ENCODE measurements around the gene UBC.

- TF ChIP-seq CSDC2 (CRISPR knock-in tag; IDR thresholded peaks at IDR 0.05) (no peak), ZFP30 (CRISPR knock-in tag; IDR thresholded peaks at IDR 0.05) (no peak), ZNF70 (CRISPR knock-in tag; IDR thresholded peaks at IDR 0.05) (no peak), TOX (CRISPR knock-in tag; IDR thresholded peaks at IDR 0.05; ENCODE audit: borderline replicate concordance) (no peak), ARNTL (CRISPR knock-in tag; IDR thresholded peaks at IDR 0.05; ENCODE audit: borderline replicate concordance, low read depth) (no peak), RARB (CRISPR knock-in tag; IDR thresholded peaks at IDR 0.05) (no peak)
- TF ChIP-seq, protein P1, sequence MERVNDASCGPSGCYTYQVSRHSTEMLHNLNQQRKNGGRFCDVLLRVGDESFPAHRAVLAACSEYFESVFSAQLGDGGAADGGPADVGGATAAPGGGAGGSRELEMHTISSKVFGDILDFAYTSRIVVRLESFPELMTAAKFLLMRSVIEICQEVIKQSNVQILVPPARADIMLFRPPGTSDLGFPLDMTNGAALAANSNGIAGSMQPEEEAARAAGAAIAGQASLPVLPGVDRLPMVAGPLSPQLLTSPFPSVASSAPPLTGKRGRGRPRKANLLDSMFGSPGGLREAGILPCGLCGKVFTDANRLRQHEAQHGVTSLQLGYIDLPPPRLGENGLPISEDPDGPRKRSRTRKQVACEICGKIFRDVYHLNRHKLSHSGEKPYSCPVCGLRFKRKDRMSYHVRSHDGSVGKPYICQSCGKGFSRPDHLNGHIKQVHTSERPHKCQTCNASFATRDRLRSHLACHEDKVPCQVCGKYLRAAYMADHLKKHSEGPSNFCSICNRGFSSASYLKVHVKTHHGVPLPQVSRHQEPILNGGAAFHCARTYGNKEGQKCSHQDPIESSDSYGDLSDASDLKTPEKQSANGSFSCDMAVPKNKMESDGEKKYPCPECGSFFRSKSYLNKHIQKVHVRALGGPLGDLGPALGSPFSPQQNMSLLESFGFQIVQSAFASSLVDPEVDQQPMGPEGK (CRISPR knock-in tag; IDR thresholded peaks at IDR 0.05; ENCODE audit: borderline replicate concordance), result no peak
These were observed 16.1 kb upstream of the UBC start for GRCh38 chr12:124930586-124930985.

All from SK-N-SH treated with all-trans-retinoic acid at 6 μM for 48 hours (cell line).